IPS-NIHi11 (cell line): ENCODE results near the gene C1orf226.
"Not testable (repeated sequence)": the region's sequence is repeated elsewhere in the genome, so short reads cannot be mapped to it uniquely, and the experiment has no call there.

Experiments used
- DNase-seq: peaks from one replicate; pipeline ENCODE4 v3.0.0; 2012; ENCODE audit warnings: mixed read lengths, low spot score

C1orf226 gene

GRCh38 chr1:162407539-162407938 is 26.0 kb downstream of the C1orf226 start:
- no peak for DNase-seq

GRCh38 chr1:162412002-162412401 is 30.5 kb downstream of the C1orf226 start, which contains the start of gene SH2D1B:
Gene SH2D1B (minus strand): TSS chr1:162412136. CDS start chr1:162412016, 120 bp downstream.
- no peak for DNase-seq

- DNase-seq = no peak
Observed at GRCh38 chr1:162416215-162416614, 34.7 kb downstream of the C1orf226 start.

- no peak for DNase-seq
Observed at GRCh38 chr1:162416909-162417308, 35.4 kb downstream of the C1orf226 start.

- DNase-seq = no peak
Observed at GRCh38 chr1:162417650-162418049, 36.1 kb downstream of the C1orf226 start.

- DNase-seq = not testable (repeated sequence)
Observed at GRCh38 chr1:162418584-162418983, 37.1 kb downstream of the C1orf226 start.

GRCh38 chr1:162419450-162419931 is 38.0 kb downstream of the C1orf226 start:
- not testable (repeated sequence) for DNase-seq

GRCh38 chr1:162420120-162420519 is 38.6 kb downstream of the C1orf226 start:
- DNase-seq = no peak

- no peak for DNase-seq
Observed at GRCh38 chr1:162421258-162422164, 40.0 kb downstream of the C1orf226 start.

- no peak for DNase-seq
Observed at GRCh38 chr1:162422662-162423375, 41.3 kb downstream of the C1orf226 start.

GRCh38 chr1:162430583-162430982 is 49.1 kb downstream of the C1orf226 start:
- DNase-seq = no peak

GRCh38 chr1:162432977-162433713 is 51.6 kb downstream of the C1orf226 start:
- not testable (repeated sequence) for DNase-seq
